Hematopoietic multipotent progenitor cell treated with erythropoietin and hydrocortisone succinate and interleukin-3 and kit ligand, for 17 days (in vitro differentiated cells): Measurements from ENCODE around the gene GALNT4.

Source experiments
- DNase-seq: peaks from one replicate; pipeline ENCODE4 v3.0.0-alpha.2; 2015; ENCODE audit warnings: low spot score

Gene GALNT4

GRCh38 chr12:89524541-89525304, at the start of gene GALNT4:
TSS of gene GALNT4 (minus strand) at chr12:89524796. CDS start at chr12:89524549, 247 bp downstream.
- peak; percentile 88 for DNase-seq

GRCh38 chr12:89573051-89573810, 48.6 kb upstream of the GALNT4 start:
- DNase-seq = no peak

- DNase-seq = no peak
Measured at GRCh38 chr12:89571491-89572195, 47.0 kb upstream of the GALNT4 start.

GRCh38 chr12:89568484-89568883, 43.9 kb upstream of the GALNT4 start:
- DNase-seq = no peak

- no peak for DNase-seq
Measured at GRCh38 chr12:89567691-89568239, 43.2 kb upstream of the GALNT4 start.

- no peak for DNase-seq
Measured at GRCh38 chr12:89566615-89567014, 42.0 kb upstream of the GALNT4 start.

- no peak for DNase-seq
Measured at GRCh38 chr12:89565002-89565401, 40.4 kb upstream of the GALNT4 start.

GRCh38 chr12:89559753-89560152, 35.2 kb upstream of the GALNT4 start:
- DNase-seq = no peak

- no peak for DNase-seq
Measured at GRCh38 chr12:89556976-89557375, 32.4 kb upstream of the GALNT4 start.

GRCh38 chr12:89552376-89552775, 27.8 kb upstream of the GALNT4 start:
- no peak for DNase-seq

GRCh38 chr12:89551747-89552146, 27.2 kb upstream of the GALNT4 start:
- no peak for DNase-seq

- no peak for DNase-seq
Measured at GRCh38 chr12:89547101-89547500, 22.5 kb upstream of the GALNT4 start.

GRCh38 chr12:89546151-89546550, 21.6 kb upstream of the GALNT4 start:
- no peak for DNase-seq

GRCh38 chr12:89544681-89545184, 20.1 kb upstream of the GALNT4 start:
- peak; percentile 53 for DNase-seq

- DNase-seq = peak; percentile 60
Measured at GRCh38 chr12:89544022-89544421, 19.4 kb upstream of the GALNT4 start.

GRCh38 chr12:89542912-89543592, 18.5 kb upstream of the GALNT4 start:
- DNase-seq = peak; percentile 89

GRCh38 chr12:89542236-89542635, 17.6 kb upstream of the GALNT4 start:
- DNase-seq = no peak

- peak; percentile 85 for DNase-seq
Measured at GRCh38 chr12:89540586-89540985, 16.0 kb upstream of the GALNT4 start.

- peak; percentile 69 for DNase-seq
Measured at GRCh38 chr12:89539426-89540223, 15.0 kb upstream of the GALNT4 start.

- peak; percentile 49 for DNase-seq
Measured at GRCh38 chr12:89538897-89539296, 14.3 kb upstream of the GALNT4 start.

- peak; percentile 36 for DNase-seq
Measured at GRCh38 chr12:89537389-89537788, 12.8 kb upstream of the GALNT4 start.
